Small intestine (tissue), 7 donors: ENCODE measurements around the gene IL17A. TPM values are rescaled to one million over a fixed set of nuclear protein-coding genes. Genes with fewer than 3 reads are reported as not detected.
"Not testable (repeated sequence)": the region's sequence is repeated elsewhere in the genome, so short reads cannot be mapped to it uniquely, and the experiment has no call there.

Experiments
- DNase-seq, 2 donors: peaks; one replicate each; pipeline versions ENCODE4 v3.0.0 to v3.0.0-alpha.2; 2013
- FAIRE-seq: peaks from 2 replicates; lab custom pipeline; 2012; peaks lifted over from hg19 to GRCh38; lab: Jason Lieb, UNC
- H3K27ac ChIP-seq, 3 donors: one replicate each; pipeline ENCODE4 v1.5.1; 2013; ENCODE audit warnings: low read length in 2 of 3, mild to moderate bottlenecking in 2 of 3, control low read depth in 1 of 3, inconsistent platforms in 1 of 3, low read depth in 1 of 3, moderate library complexity in 1 of 3
- H3K27me3 ChIP-seq, 3 donors: one replicate each; pipeline ENCODE4 v1.6.1; 2013; ENCODE audit warnings: low read length in 3 of 3, inconsistent platforms in 1 of 3; ENCODE audit not compliant: control insufficient read depth in 3 of 3, insufficient read depth in 3 of 3
- H3K36me3 ChIP-seq, 3 donors: one replicate each; pipeline ENCODE4 v1.6.1; 2013; ENCODE audit warnings: low read length in 3 of 3, inconsistent platforms in 1 of 3, low read depth in 1 of 3, mild to moderate bottlenecking in 1 of 3, moderate library complexity in 1 of 3; ENCODE audit not compliant: control insufficient read depth in 3 of 3, insufficient read depth in 2 of 3
- H3K4me1 ChIP-seq, 3 donors: one replicate each; pipeline ENCODE4 v1.6.1; 2013; ENCODE audit warnings: low read length in 2 of 3, inconsistent platforms in 1 of 3, low read depth in 1 of 3, mild to moderate bottlenecking in 1 of 3, moderate library complexity in 1 of 3; ENCODE audit not compliant: control insufficient read depth in 3 of 3, insufficient read depth in 2 of 3
- H3K4me3 ChIP-seq, 3 donors: one replicate each; pipeline ENCODE4 v1.5.1; 2013; ENCODE audit warnings: low read length in 3 of 3, control low read depth in 1 of 3, inconsistent platforms in 1 of 3, low read depth in 1 of 3, mild to moderate bottlenecking in 1 of 3, moderate library complexity in 1 of 3
- H3K9me3 ChIP-seq, 2 donors: one replicate each; pipeline ENCODE4 v1.6.1; 2013; ENCODE audit warnings: low read depth in 1 of 2, low read length in 1 of 2; ENCODE audit not compliant: control insufficient read depth in 2 of 2, insufficient read depth in 1 of 2
- WGBS, 3 donors: extraction: QIAGEN DNeasy Blood & Tissue Kit; methylation state at CpG; one replicate each; pipeline ENCODE4 v1.1.7; 2013; 5-methylcytosine and 5-hydroxymethylcytosine counted together
- polyA plus RNA-seq, 4 donors: library from polyadenylated mRNA; stranded (reverse) in 3 of 4; unstranded in 1 of 4; fragments of 200-250 nt in 3 of 4; fragments of 120-200 nt in 1 of 4; gene quantifications; one replicate each; pipeline versions ENCODE4 v1.2.1 to v1.2.3, GENCODE V29; 2013
- donor health status: healthy with polysubstance abuse.
- donor health status: control.
- donor health status: control.
- donor health status: Bipolar disorder and iron deficiency.
- donor health status: healthy.

Gene IL17A
- polyA plus RNA-seq, 4 donors, result 0.03 to 0.19 TPM; not detected in 2

DNA sequence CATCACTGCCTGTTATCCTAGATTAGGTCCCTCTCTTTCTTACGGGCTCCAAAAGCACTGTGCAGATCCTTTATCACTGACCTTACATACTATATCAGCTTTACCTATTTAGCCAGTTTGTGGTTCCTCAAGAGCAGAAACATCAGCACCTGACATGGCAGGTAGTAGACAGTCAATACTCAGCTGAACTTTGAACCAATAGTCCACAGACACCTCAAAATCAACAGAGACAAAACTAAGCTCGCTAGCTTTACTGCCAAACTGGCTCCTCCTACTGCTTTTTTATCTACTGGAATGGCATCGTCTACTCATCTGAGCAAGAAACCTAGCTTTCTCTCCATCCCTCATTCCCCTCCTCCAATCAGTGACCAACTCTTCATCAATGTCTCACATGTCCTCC is 5.6 kb downstream of the IL17A start:
- Histone ChIP-seq H3K36me3 (no peaks in the 10 kb centered on the region), H3K27me3 (no peaks in the 10 kb centered on the region), H3K4me1 (no peaks in the 10 kb centered on the region), H3K4me3 (no peak overlapping the region), H3K27ac (no peak overlapping the region), H3K9me3 (no peaks in the 10 kb centered on the region)
- no peak for FAIRE-seq
- no peak for DNase-seq
- WGBS, 3 donors, result 37 to 55% (median 46%) methylated on average over 3 of the region's 3 CpGs

DNA sequence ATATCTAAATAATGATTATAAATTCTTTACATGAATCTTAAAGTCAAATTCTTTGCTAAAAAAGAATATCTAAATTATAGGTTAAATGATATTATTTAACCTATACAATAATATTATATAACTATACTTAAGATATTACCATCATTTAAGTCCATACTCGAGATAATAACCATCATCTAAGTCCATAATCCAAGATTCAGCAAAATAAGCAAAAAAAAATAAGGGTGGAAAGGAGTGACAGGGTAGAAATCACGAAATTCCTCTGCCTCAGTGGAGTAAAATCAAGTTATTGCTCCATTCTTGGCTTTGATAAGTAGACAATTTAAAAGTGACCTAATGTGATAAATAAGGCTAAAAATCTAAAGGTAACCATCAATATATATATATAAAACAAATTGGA is 9.7 kb downstream of the IL17A start:
- FAIRE-seq (no peak), DNase-seq (no peak)
- Histone ChIP-seq H3K36me3 (no peaks in the 10 kb centered on the region), H3K27ac (no peak overlapping the region), H3K27me3 (no peaks in the 10 kb centered on the region), H3K4me1 (no peaks in the 10 kb centered on the region), H3K4me3 (no peak overlapping the region), H3K9me3 (peaks cover 0 to 20% of the 10 kb centered on the region in 2 donors)
- whole genome bisulfite sequencing, 3 donors, result 10 to 43% (median 31%) methylated on average over 2 of the region's 2 CpGs

DNA sequence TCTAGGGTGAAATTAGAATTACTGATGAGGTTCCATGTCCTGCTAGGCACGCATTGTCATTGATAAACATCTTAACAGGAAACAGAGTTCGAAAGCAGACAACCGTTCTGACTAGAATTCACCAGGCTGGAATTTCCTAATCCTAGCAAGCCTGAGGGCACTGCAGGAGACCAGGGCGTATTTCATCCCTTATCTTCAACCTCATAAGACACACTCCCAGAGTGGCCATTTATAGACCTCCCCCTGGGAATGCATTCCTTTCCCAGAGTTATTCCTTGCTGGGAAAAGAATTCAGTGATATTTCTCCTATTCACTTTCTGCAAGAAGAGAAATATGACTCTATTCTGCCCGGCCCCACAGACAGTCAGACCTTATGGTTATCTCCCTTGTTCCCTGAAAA is 13.9 kb downstream of the IL17A start:
- peaks cover 0 to 26% of the 10 kb centered on the region in 2 donors for H3K9me3 ChIP-seq
- not testable (repeated sequence) for H3K4me1 ChIP-seq, H3K27ac ChIP-seq, H3K4me3 ChIP-seq, FAIRE-seq, H3K27me3 ChIP-seq, DNase-seq, H3K36me3 ChIP-seq
- WGBS, 3 donors, result 54 to 85% (median 71%) methylated on average over 5 of the region's 5 CpGs

DNA sequence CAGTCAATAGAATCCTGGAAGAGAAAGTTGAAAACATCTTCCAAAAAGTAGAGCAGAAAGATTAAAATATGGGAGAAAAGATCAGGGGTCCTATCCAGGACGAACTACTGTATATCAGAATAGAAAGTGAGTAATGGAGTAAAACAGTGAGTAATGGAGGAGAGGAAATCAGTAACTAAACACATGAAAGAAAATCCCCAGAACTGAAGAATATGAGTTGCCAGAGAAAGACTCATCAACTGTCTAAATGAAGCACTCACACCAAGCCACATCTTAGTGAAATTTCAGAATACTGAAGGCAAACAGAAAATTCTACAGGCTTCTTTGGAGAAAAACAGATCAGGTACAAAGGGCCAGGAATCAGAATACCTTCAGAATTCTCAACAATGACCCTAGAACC is 14.9 kb downstream of the IL17A start:
- H3K4me3 ChIP-seq, result no peak overlapping the region
- no peaks in the 10 kb centered on the region for H3K27me3 ChIP-seq
- no peak for FAIRE-seq
- H3K27ac ChIP-seq, result no peak overlapping the region
- 0 to 67% (median 64%) methylated on average over 1 of the region's 1 CpG for whole genome bisulfite sequencing, 3 donors
- no peaks in the 10 kb centered on the region for H3K4me1 ChIP-seq
- H3K36me3 ChIP-seq, result no peaks in the 10 kb centered on the region
- no peak for DNase-seq
- H3K9me3 ChIP-seq, result peaks cover 0 to 26% of the 10 kb centered on the region in 2 donors

DNA sequence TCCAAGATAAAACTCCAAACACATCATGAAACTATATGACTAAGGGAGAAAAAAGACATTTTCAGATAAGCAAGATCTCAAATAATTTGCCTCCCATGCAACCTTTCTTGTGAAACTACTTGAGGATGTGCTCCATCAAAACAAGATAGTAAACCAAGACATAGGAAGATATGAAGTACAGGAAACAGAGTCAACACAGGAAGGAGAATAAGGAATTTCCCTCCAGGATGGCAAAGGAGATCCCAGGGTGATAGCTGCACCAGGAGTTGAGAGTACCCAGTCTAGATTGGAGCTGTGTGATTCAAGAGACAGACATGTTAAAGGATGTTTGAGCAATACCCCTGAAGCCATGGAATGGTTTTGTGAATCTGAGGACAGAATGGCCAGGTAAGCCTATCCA is 15.3 kb downstream of the IL17A start:
- DNase-seq (no peak), FAIRE-seq (no peak)
- no peaks in the 10 kb centered on the region for H3K36me3 ChIP-seq

DNA sequence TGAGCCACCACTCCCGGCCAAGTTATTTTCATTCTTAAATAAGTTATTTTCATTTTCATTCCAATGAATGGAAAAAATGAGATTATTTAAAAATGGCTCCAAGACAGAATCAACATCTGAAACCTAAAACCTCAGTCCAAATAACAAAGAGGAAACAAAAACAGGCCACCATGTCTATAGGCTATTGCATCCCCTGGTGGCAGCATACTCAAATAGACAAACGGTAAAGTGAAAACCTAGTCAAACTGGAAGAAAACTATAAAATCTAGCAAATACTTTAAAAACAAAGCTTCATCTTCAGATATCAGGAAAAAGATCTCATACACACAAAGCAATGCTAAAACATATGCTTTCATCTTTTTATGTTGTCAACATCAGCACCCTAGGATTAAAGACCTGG is 20.9 kb downstream of the IL17A start:
- Histone ChIP-seq H3K27me3 (no peaks in the 10 kb centered on the region), H3K36me3 (no peaks in the 10 kb centered on the region), H3K4me1 (no peaks in the 10 kb centered on the region), H3K9me3 (peaks cover 0 to 5% of the 10 kb centered on the region in 2 donors), H3K4me3 (no peak overlapping the region), H3K27ac (no peak overlapping the region)
- DNase-seq, result no peak
- no peak for FAIRE-seq
- 81 to 91% (median 88%) methylated on average over 2 of the region's 2 CpGs for WGBS, 3 donors

More for the DNA sequence above, 15.3 kb downstream of the IL17A start:
- Histone ChIP-seq H3K4me3 (no peak overlapping the region), H3K27ac (no peak overlapping the region), H3K9me3 (peaks cover 0 to 29% of the 10 kb centered on the region in 2 donors), H3K27me3 (no peaks in the 10 kb centered on the region), H3K4me1 (no peaks in the 10 kb centered on the region)

DNA sequence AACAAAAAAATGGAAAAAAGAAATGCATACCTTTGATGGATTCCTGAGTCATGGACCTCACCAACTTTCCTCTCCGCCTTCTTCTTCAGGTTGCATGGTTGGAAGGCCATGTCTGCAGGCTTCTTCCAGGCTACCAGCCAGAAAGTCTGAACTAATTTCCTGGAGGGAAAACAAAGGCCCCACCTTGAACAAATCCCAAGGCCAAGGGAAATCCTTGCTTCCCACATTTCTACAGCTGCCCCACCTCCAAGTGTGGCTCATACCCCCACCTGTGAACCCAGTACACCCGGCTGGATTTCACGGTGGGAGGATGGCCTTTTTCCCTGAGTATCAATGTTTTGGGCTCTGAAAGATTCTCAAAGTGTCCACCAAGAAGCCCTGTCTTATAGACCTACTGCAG is 22.4 kb downstream of the IL17A start:
- no peaks in the 10 kb centered on the region for H3K27me3 ChIP-seq
- H3K4me1 ChIP-seq, result no peaks in the 10 kb centered on the region
- no peak overlapping the region for H3K4me3 ChIP-seq
- FAIRE-seq, result no peak
- H3K9me3 ChIP-seq, result peaks cover 0 to 3% of the 10 kb centered on the region in 2 donors
- H3K27ac ChIP-seq, result no peak overlapping the region
- no peaks in the 10 kb centered on the region for H3K36me3 ChIP-seq
- DNase-seq, result no peak
- WGBS, 3 donors, result 76 to 83% (median 77%) methylated on average over 3 of the region's 3 CpGs

DNA sequence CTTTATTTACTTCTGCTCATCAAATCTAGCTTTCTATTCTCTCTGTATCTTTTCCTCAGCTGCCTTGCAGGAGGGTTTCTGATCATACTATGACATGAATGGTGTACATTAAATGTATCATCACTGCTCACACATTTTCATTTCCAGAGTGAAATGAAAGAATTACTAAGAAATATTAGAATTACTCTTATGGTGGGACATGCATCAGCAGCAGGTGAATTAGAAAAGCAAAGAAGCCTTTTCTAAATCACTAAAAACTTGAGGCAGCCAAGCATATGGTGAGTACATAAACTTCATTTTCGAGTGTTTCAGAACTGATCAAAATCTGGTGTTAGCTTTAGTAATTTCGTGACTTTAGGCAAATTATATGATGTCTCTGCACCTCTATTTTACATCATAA is 23.6 kb downstream of the IL17A start:
- no peaks in the 10 kb centered on the region for H3K27me3 ChIP-seq
- H3K4me1 ChIP-seq, result no peaks in the 10 kb centered on the region
- H3K4me3 ChIP-seq, result no peak overlapping the region
- no peak for DNase-seq
- no peak overlapping the region for H3K27ac ChIP-seq
- WGBS, 3 donors, result 46 to 69% (median 52%) methylated on average over 2 of the region's 2 CpGs
- no peak for FAIRE-seq
- peaks cover 0 to 3% of the 10 kb centered on the region in 2 donors for H3K9me3 ChIP-seq
- H3K36me3 ChIP-seq, result no peaks in the 10 kb centered on the region

DNA sequence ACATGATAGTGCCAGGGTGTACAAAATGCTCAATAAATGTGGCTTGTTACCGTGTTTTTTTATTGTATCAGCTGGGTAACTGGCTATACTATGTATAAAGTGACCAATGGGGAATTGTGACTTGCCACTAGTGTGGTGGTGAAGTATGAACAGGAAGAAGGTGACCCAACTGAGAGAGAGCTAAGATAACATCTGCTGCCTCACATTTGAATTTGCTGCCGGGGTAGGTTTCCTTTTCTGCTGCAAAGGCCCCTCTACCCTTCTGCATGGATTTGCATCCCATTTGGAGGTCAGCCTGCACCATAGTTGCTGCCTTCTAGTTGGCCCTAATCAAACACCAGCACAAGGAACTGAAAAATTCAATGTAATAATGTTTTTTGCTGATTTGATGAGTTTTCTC is 24.1 kb downstream of the IL17A start:
- Histone ChIP-seq H3K4me1 (no peaks in the 10 kb centered on the region), H3K4me3 (no peak overlapping the region), H3K9me3 (peaks cover 0 to 3% of the 10 kb centered on the region in 2 donors), H3K36me3 (no peaks in the 10 kb centered on the region), H3K27me3 (no peaks in the 10 kb centered on the region), H3K27ac (no peak overlapping the region)
- DNase-seq (no peak), FAIRE-seq (no peak)
- 59 to 67% (median 63%) methylated on average over 2 of the region's 2 CpGs for WGBS, 3 donors
